ENCODE data around the gene ZC3H6. TPM values are rescaled to one million over a fixed set of nuclear protein-coding genes. Genes with fewer than 3 reads are reported as not detected.

The ZC3H6 gene
- total and polyA plus RNA-seq, 2 donors (not counting 1 experiment from before 2014, with no cell fraction given), result 2.8 to 21.9 TPM

DNA sequence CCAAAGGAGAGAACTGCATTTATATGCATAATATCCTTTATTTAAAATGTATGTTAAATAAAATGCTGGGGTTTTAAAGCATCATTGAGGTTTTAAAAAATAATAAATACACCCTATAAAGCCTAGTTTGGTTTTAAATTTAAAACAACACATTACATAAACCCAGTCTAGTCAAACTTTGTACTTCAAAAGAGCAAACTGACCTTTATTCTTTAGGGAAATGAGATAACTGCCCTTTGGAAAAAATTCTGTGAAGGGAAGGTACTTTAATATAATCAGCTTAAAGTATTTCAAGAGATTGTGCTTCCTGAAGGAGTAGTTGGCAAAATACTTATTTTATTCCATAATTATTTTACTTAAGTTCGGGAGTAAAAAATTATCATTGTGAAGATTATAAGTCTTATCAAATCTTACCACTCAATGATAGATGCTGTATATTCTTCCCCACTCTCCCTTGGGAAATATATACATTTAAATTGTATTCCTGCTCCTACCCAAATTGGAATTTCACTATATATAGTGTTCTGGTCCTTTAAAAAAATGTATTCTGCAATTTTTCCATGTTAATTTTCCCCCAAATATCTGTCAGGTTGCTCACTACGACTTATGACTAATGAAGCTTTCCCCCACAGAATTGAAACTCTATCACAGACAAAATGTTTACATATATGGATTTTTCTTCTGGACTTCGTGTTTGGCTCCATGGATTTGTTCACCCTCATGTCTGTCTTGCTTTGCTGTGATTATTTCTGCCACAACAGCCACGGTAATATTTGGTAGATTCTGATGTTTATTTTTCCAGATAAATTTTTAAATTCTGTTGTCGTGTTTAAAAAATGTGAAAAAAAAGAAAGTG, 42.1 kb downstream of the ZC3H6 start:
- no CpG with 5 or more reads among the region's 5 CpGs for WGBS (ENCODE audit: insufficient coverage)
- Histone ChIP-seq H2AFZ (ENCODE audit: insufficient read depth, low read depth, low read length, poor library complexity, severe bottlenecking) (no peak overlapping the region), H3K79me2 (ENCODE audit: control insufficient read depth, insufficient read depth, low read length) (no peaks in the 10 kb centered on the region), H3K27ac (ENCODE audit: low read length in 2 of 2) (no peak overlapping the region), H3K36me3 (replicated peaks in 1 of 2; ENCODE audit: control extremely low read depth in 1 of 2, control insufficient read depth in 1 of 2, extremely low read depth in 1 of 2, insufficient read depth in 2 of 2, low read length in 1 of 2) (peaks cover 8 to 12% of the 10 kb centered on the region in 2 experiments), H3K4me2 (replicated peaks; ENCODE audit: low read depth, low read length, poor library complexity, severe bottlenecking) (no peak overlapping the region), H3K27me3 (replicated peaks in 1 of 4; ENCODE audit: control extremely low read depth in 1 of 4, control insufficient read depth in 3 of 4, insufficient read depth in 4 of 4, low read length in 3 of 4) (no peaks in the 10 kb centered on the region), H3K9me3 (ENCODE audit: control extremely low read depth in 1 of 3, control insufficient read depth in 2 of 3, insufficient read depth in 1 of 3, low read length in 2 of 3) (no peaks in the 10 kb centered on the region), H3K4me3 (ENCODE audit: control extremely low read depth in 1 of 5, extremely low read depth in 1 of 5, insufficient read depth in 1 of 5, low read depth in 2 of 5, low read length in 4 of 5) (no peak overlapping the region), H3K4me1 (ENCODE audit: control insufficient read depth in 2 of 2, insufficient read depth in 2 of 2, low read length in 2 of 2) (no peaks in the 10 kb centered on the region), H4K20me1 (ENCODE audit: control insufficient read depth, insufficient read depth, low read length, poor library complexity, severe bottlenecking) (no peaks in the 10 kb centered on the region), H3K9ac (ENCODE audit: low read length) (no peak overlapping the region)
- no peak overlapping the region for H3K4me3 Mint-ChIP-seq
- DNase-seq, result no peak
- intact Hi-C loops (cut with micrococcal nuclease), result no loop called here
- POLR2A ChIA-PET, result no interaction called here
- H3K27ac Mint-ChIP-seq, result no peak overlapping the region
- H3K9me3 Mint-ChIP-seq (ENCODE audit: insufficient read depth), result no peaks in the 10 kb centered on the region
- ATAC-seq (ENCODE audit: low read depth), result no peak
- no peaks in the 10 kb centered on the region for H3K27me3 Mint-ChIP-seq
- H3K4me1 Mint-ChIP-seq, result no peaks in the 10 kb centered on the region
- TF ChIP-seq CTCF (IDR thresholded peaks at IDR 0.05), result no peak
- TF ChIP-seq EZH2 (IDR thresholded peaks at IDR 0.05; ENCODE audit: borderline replicate concordance, insufficient read depth, low read depth, low read length, poor library complexity, severe bottlenecking), result no peak
- CTCF ChIA-PET, result no interaction called here

- H3K4me3 ChIP-seq (ENCODE audit: control extremely low read depth in 1 of 5, extremely low read depth in 1 of 5, insufficient read depth in 1 of 5, low read depth in 2 of 5, low read length in 4 of 5), result no peak overlapping the region
- H3K4me1 ChIP-seq (ENCODE audit: control insufficient read depth in 2 of 2, insufficient read depth in 2 of 2, low read length in 2 of 2), result no peaks in the 10 kb centered on the region
- H3K9me3 ChIP-seq (ENCODE audit: control extremely low read depth in 1 of 3, control insufficient read depth in 2 of 3, insufficient read depth in 1 of 3, low read length in 2 of 3), result no peaks in the 10 kb centered on the region
- Mint-ChIP-seq H3K4me1 (no peaks in the 10 kb centered on the region), H3K4me3 (no peak overlapping the region), H3K27ac (no peak overlapping the region), H3K9me3 (ENCODE audit: insufficient read depth) (no peaks in the 10 kb centered on the region), H3K27me3 (no peaks in the 10 kb centered on the region)
- intact Hi-C loops (cut with micrococcal nuclease), result no loop called here
- ATAC-seq (ENCODE audit: low read depth), result no peak
- no peaks in the 10 kb centered on the region for H4K20me1 ChIP-seq (ENCODE audit: control insufficient read depth, insufficient read depth, low read length, poor library complexity, severe bottlenecking)
- H3K27me3 ChIP-seq (replicated peaks in 1 of 4; ENCODE audit: control extremely low read depth in 1 of 4, control insufficient read depth in 3 of 4, insufficient read depth in 4 of 4, low read length in 3 of 4), result no peaks in the 10 kb centered on the region
- 100% methylated on average over 1 of the region's 3 CpGs for WGBS (ENCODE audit: insufficient coverage)
- no peak overlapping the region for H2AFZ ChIP-seq (ENCODE audit: insufficient read depth, low read depth, low read length, poor library complexity, severe bottlenecking)
- no peak overlapping the region for H3K4me2 ChIP-seq (replicated peaks; ENCODE audit: low read depth, low read length, poor library complexity, severe bottlenecking)
- ChIA-PET POLR2A (no interaction called here), CTCF (no interaction called here)
- H3K9ac ChIP-seq (ENCODE audit: low read length), result no peak overlapping the region
- DNase-seq, result no peak
- no peaks in the 10 kb centered on the region for H3K79me2 ChIP-seq (ENCODE audit: control insufficient read depth, insufficient read depth, low read length)
- no peak for TF ChIP-seq EZH2 (IDR thresholded peaks at IDR 0.05; ENCODE audit: borderline replicate concordance, insufficient read depth, low read depth, low read length, poor library complexity, severe bottlenecking)
- TF ChIP-seq CTCF (IDR thresholded peaks at IDR 0.05), result no peak
- peaks cover 6 to 7% of the 10 kb centered on the region in 2 experiments for H3K36me3 ChIP-seq (replicated peaks in 1 of 2; ENCODE audit: control extremely low read depth in 1 of 2, control insufficient read depth in 1 of 2, extremely low read depth in 1 of 2, insufficient read depth in 2 of 2, low read length in 1 of 2)
- no peak overlapping the region for H3K27ac ChIP-seq (ENCODE audit: low read length in 2 of 2)
Measured at GRCh38 chr2:112318515-112318914, 43.1 kb downstream of the ZC3H6 start.
